ENCODE results near the gene SMYD2.

DNA sequence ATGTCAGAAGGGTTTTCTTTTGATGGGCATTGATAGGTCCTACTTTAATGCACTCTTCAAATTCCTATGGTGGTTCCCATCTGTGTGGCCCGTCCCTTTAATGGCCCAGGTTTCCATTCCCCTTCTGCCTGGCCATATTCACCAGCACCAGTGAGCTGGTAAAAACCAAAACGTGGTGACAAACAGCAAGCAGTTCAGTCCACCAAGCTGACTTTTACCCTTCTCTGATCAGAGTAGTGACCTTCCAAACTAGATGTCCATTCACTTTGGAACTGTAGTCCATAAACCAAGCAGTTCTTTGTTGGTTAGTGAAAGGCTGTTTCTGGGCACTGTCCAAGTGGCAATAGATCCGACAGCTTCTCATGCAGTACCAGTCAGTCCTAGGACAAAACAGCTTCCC lies 60.5 kb downstream of the SMYD2 start:
- TF ChIP-seq EZH2phosphoT487 (IDR thresholded peaks at IDR 0.05; ENCODE audit: insufficient read depth, low read depth) (no peak), EZH2 (IDR thresholded peaks at IDR 0.05; ENCODE audit: insufficient read depth, poor library complexity, severe bottlenecking) (no peak)

Measured in GM23248 (cell line).